CD14-positive monocyte (primary cell): ENCODE measurements around the gene CSTPP1. TPM values are rescaled to one million over a fixed set of nuclear protein-coding genes. Genes with fewer than 3 reads are reported as not detected.
A peak's percentile ranks its signal among the peaks of the same experiment; 100 is the strongest.

Source experiments
- DNase-seq, 3 donors: peaks; one replicate each; pipeline ENCODE4 v3.0.0-alpha.2; 2011 to 2022
- H2AFZ ChIP-seq: 2 replicates; pipeline ENCODE4 v1.6.0; 2012; ENCODE audit warnings: mild to moderate bottlenecking, low read depth, low read length, inconsistent platforms; ENCODE audit not compliant: insufficient read depth, poor library complexity, severe bottlenecking
- H3K27ac ChIP-seq, 2 donors: 1 replicate in 1 of 2; 2 replicates in 1 of 2; pipeline ENCODE4 v1.5.1; 2012 to 2013; ENCODE audit warnings: low read length in 2 of 2, control low read depth in 1 of 2, inconsistent platforms in 1 of 2, low read depth in 1 of 2, mild to moderate bottlenecking in 1 of 2
- H3K27me3 ChIP-seq, 2 donors: one replicate each; pipeline versions ENCODE4 v1.6.0 to v1.6.1; 2011 to 2013; ENCODE audit warnings: low read length in 2 of 2; ENCODE audit not compliant: control insufficient read depth in 2 of 2, insufficient read depth in 2 of 2
- H3K36me3 ChIP-seq, 2 donors: replicated peaks in 1 of 2; 1 replicate in 1 of 2; 2 replicates in 1 of 2; pipeline versions ENCODE4 v1.5.1 to v1.6.1; 2012 to 2013; ENCODE audit warnings: low read length in 2 of 2, control low read depth in 1 of 2, inconsistent platforms in 1 of 2, mild to moderate bottlenecking in 1 of 2; ENCODE audit not compliant: insufficient read depth in 2 of 2, control insufficient read depth in 1 of 2
- H3K4me1 ChIP-seq, 2 donors: 1 replicate in 1 of 2; 2 replicates in 1 of 2; pipeline versions ENCODE4 v1.5.1 to v1.6.1; 2012 to 2013; ENCODE audit warnings: low read length in 2 of 2, control low read depth in 1 of 2, inconsistent platforms in 1 of 2, mild to moderate bottlenecking in 1 of 2, moderate library complexity in 1 of 2; ENCODE audit not compliant: insufficient read depth in 2 of 2, control insufficient read depth in 1 of 2
- H3K4me2 ChIP-seq: replicated peaks from 2 replicates; pipeline ENCODE3; 2012; ENCODE audit warnings: low read length, moderate library complexity, mild to moderate bottlenecking; ENCODE audit not compliant: poor library complexity, severe bottlenecking; ENCODE audit errors: extremely low read depth
- H3K4me3 ChIP-seq, 3 experiments: fragments of 200-600 bp in 1 of 3; sonication (generic) in 1 of 3; replicated peaks in 1 of 3; 1 replicate in 2 of 3; 2 replicates in 1 of 3; pipeline ENCODE4 v1.5.1; 2011 to 2013; ENCODE audit warnings: low read length in 3 of 3, mild to moderate bottlenecking in 3 of 3, control low read depth in 2 of 3, low read depth in 2 of 3, inconsistent platforms in 1 of 3, moderate library complexity in 1 of 3
- H3K79me2 ChIP-seq: 2 replicates; pipeline ENCODE4 v1.6.0; 2012; ENCODE audit warnings: mild to moderate bottlenecking, control low read depth, inconsistent platforms, low read length, moderate library complexity; ENCODE audit not compliant: insufficient read depth
- H3K9ac ChIP-seq: 2 replicates; pipeline ENCODE4 v1.6.0; 2017; ENCODE audit warnings: low read length, mild to moderate bottlenecking; ENCODE audit not compliant: insufficient read depth, poor library complexity, severe bottlenecking
- H3K9me3 ChIP-seq, 2 donors: replicated peaks in 1 of 2; 1 replicate in 1 of 2; 2 replicates in 1 of 2; pipeline versions ENCODE4 v1.5.1 to v1.6.1; 2012 to 2013; ENCODE audit warnings: low read length in 2 of 2, control low read depth in 1 of 2; ENCODE audit not compliant: control insufficient read depth in 1 of 2, insufficient read depth in 1 of 2
- H4K20me1 ChIP-seq: 2 replicates; pipeline ENCODE4 v1.6.0; 2012; ENCODE audit warnings: mild to moderate bottlenecking, low read length, control low read depth, moderate library complexity; ENCODE audit not compliant: insufficient read depth
- H3K27ac Mint-ChIP-seq, 7 donors: one replicate each; pipeline ENCODE4 v1.8.0; 2020; ENCODE audit warnings: mild to moderate bottlenecking in 7 of 7, mixed read lengths in 7 of 7, moderate library complexity in 6 of 7, inconsistent platforms in 2 of 7
- H3K27me3 Mint-ChIP-seq, 3 donors: one replicate each; pipeline ENCODE4 v1.8.0; 2021 to 2022; ENCODE audit warnings: low read depth in 3 of 3, mild to moderate bottlenecking in 3 of 3, mixed read lengths in 3 of 3, moderate library complexity in 3 of 3, inconsistent platforms in 1 of 3
- H3K36me3 Mint-ChIP-seq, 2 donors: one replicate each; pipeline ENCODE4 v1.8.0; 2020; ENCODE audit warnings: mixed read lengths in 2 of 2, inconsistent platforms in 1 of 2, mild to moderate bottlenecking in 1 of 2
- H3K4me1 Mint-ChIP-seq: one replicate; pipeline ENCODE4 v1.8.0; 2020; ENCODE audit warnings: mild to moderate bottlenecking, mixed read lengths
- H3K4me3 Mint-ChIP-seq, 2 donors: one replicate each; pipeline ENCODE4 v1.8.0; 2020; ENCODE audit warnings: mild to moderate bottlenecking in 2 of 2, mixed read lengths in 2 of 2, moderate library complexity in 1 of 2
- H3K9me3 Mint-ChIP-seq, 7 donors: one replicate each; pipeline ENCODE4 v1.8.0; 2020 to 2022; ENCODE audit warnings: mixed read lengths in 7 of 7, mild to moderate bottlenecking in 6 of 7, moderate library complexity in 6 of 7, inconsistent platforms in 2 of 7
- WGBS: methylation state at CpG from one replicate; pipeline ENCODE4 v1.1.5; 2013; ENCODE audit warnings: missing lambda C conversion rate; ENCODE audit not compliant: insufficient coverage; 5-methylcytosine and 5-hydroxymethylcytosine counted together
- intact Hi-C, 2 donors: fragments of 100-400 bp; cut with micrococcal nuclease; formaldehyde crosslinking; loops; one replicate each; pipeline versions ENCODE4 v1.15.0 to v1.15.1; 2023
- polyA plus RNA-seq, 3 donors: library from polyadenylated mRNA; depleted of rRNA in 1 of 3; unstranded in 2 of 3; stranded (reverse) in 1 of 3; fragments of 300-500 nt in 2 of 3; fragments of >200 nt in 1 of 3; fragmentation: Illumina TruSeq in 2 of 3; gene quantifications; 1 replicate in 2 of 3; 2 replicates in 1 of 3; pipeline ENCODE4 v1.2.3, GENCODE V29; 2012 to 2021
- TF ChIP-seq, protein P1 (sequence below): fragments of 200-600 bp; IDR thresholded peaks from one replicate; pipeline ENCODE4 v1.8.0; 2022; ENCODE audit warnings: antibody characterized with exemption, mild to moderate bottlenecking

The CSTPP1 gene
- polyA plus RNA-seq, 3 donors, result 4.5 to 6.5 (median 5.9) TPM

- peaks cover 0 to 7% of the 10 kb centered on the region in 2 donors for H3K9me3 ChIP-seq
- H3K4me3 ChIP-seq, result no peak overlapping the region
- DNase-seq, result no peak
- H3K4me1 ChIP-seq, result peaks cover 12 to 14% of the 10 kb centered on the region in 2 donors
- no peak overlapping the region for H3K27ac ChIP-seq
- Mint-ChIP-seq H3K4me1 (peaks cover 18% of the 10 kb centered on the region), H3K4me3 (peak overlapping the region in 1 of 2 donors; percentile 27), H3K27ac (no peak overlapping the region), H3K27me3 (peaks cover 46 to 59% (median 56%) of the 10 kb centered on the region in 3 donors), H3K9me3 (peaks cover 0 to 9% (median 4%) of the 10 kb centered on the region in 7 donors), H3K36me3 (peaks cover 2 to 5% of the 10 kb centered on the region in 2 donors)
- H3K27me3 ChIP-seq, result peaks cover 35 to 54% of the 10 kb centered on the region in 2 donors
- no peak overlapping the region for H3K9ac ChIP-seq
- intact Hi-C loops, result no loop called here
- no peaks in the 10 kb centered on the region for H3K79me2 ChIP-seq
- H4K20me1 ChIP-seq, result no peaks in the 10 kb centered on the region
- H3K36me3 ChIP-seq, result no peaks in the 10 kb centered on the region
- no peak overlapping the region for H3K4me2 ChIP-seq
- H2AFZ ChIP-seq, result no peak overlapping the region
- WGBS, result 43% methylated on average over 13 of the region's 13 CpGs
- TF ChIP-seq, protein P1, sequence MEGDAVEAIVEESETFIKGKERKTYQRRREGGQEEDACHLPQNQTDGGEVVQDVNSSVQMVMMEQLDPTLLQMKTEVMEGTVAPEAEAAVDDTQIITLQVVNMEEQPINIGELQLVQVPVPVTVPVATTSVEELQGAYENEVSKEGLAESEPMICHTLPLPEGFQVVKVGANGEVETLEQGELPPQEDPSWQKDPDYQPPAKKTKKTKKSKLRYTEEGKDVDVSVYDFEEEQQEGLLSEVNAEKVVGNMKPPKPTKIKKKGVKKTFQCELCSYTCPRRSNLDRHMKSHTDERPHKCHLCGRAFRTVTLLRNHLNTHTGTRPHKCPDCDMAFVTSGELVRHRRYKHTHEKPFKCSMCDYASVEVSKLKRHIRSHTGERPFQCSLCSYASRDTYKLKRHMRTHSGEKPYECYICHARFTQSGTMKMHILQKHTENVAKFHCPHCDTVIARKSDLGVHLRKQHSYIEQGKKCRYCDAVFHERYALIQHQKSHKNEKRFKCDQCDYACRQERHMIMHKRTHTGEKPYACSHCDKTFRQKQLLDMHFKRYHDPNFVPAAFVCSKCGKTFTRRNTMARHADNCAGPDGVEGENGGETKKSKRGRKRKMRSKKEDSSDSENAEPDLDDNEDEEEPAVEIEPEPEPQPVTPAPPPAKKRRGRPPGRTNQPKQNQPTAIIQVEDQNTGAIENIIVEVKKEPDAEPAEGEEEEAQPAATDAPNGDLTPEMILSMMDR, result no peak
Observed at GRCh38 chr11:46912526-46913150, 23.9 kb upstream of the CSTPP1 start.

DNA sequence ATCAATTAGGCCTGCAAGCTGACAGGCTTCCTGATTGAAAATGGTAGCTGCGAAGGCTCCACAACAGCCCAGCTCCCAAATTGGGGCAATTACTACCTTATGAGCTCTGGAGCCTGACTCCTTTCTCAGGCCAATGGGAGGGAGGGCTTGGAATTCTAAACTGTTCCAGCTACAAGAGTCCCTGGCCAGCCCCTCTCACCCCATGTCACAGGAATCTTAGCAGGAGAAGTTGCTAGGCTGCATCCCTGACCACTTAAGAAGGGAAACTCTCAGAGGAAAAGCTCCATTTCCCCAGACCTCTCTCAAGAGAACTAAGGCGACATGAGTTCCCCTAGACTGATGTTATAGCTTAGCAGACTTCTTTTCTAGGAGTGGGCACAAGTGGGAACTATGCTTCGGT is 23.1 kb upstream of the CSTPP1 start:
- H3K9me3 Mint-ChIP-seq, result peaks cover 0 to 10% (median 6%) of the 10 kb centered on the region in 7 donors
- H2AFZ ChIP-seq, result no peak overlapping the region
- TF ChIP-seq, protein P1, result no peak
- H3K27ac ChIP-seq, result no peak overlapping the region
- H3K9me3 ChIP-seq, result peaks cover 0 to 9% of the 10 kb centered on the region in 2 donors
- no peak overlapping the region for H3K4me3 ChIP-seq
- no peaks in the 10 kb centered on the region for H3K79me2 ChIP-seq
- peak overlapping the region in 1 of 2 donors; percentile 17 for H3K4me3 Mint-ChIP-seq
- H3K4me1 ChIP-seq, result peaks cover 15 to 20% of the 10 kb centered on the region in 2 donors
- H3K4me1 Mint-ChIP-seq, result peaks cover 20% of the 10 kb centered on the region
- H3K27me3 ChIP-seq, result peaks cover 41 to 58% of the 10 kb centered on the region in 2 donors
- no peaks in the 10 kb centered on the region for H4K20me1 ChIP-seq
- H3K27ac Mint-ChIP-seq, result no peak overlapping the region
- DNase-seq, result no peak
- H3K9ac ChIP-seq, result no peak overlapping the region
- peaks cover 3 to 5% of the 10 kb centered on the region in 2 donors for H3K36me3 Mint-ChIP-seq
- no peak overlapping the region for H3K4me2 ChIP-seq
- no CpG with 5 or more reads among the region's 3 CpGs for WGBS
- intact Hi-C loops, result no loop called here
- H3K27me3 Mint-ChIP-seq, result peaks cover 48 to 64% (median 56%) of the 10 kb centered on the region in 3 donors
- H3K36me3 ChIP-seq, result no peaks in the 10 kb centered on the region
